GM12878 (cell line): ENCODE data around the gene CELSR2. TPM values are rescaled to one million over a fixed set of nuclear protein-coding genes. Genes with fewer than 3 reads are reported as not detected.

ENCODE experiments used
- ATF2 ChIP-seq: IDR thresholded peaks from 2 replicates; pipeline ENCODE4 v1.6.1; 2012; ENCODE audit warnings: low read length, inconsistent platforms
- EZH2 ChIP-seq: IDR thresholded peaks from 2 replicates; pipeline ENCODE4 v1.6.1; 2012; ENCODE audit warnings: low read depth, mild to moderate bottlenecking, control low read depth, inconsistent platforms, low read length, borderline replicate concordance; ENCODE audit not compliant: control insufficient read depth
- NR2C1 ChIP-seq: fragments of 450-650 bp; IDR thresholded peaks from 2 replicates; pipeline ENCODE4 v1.6.1; 2017; ENCODE audit warnings: antibody characterized with exemption, mild to moderate bottlenecking, moderate library complexity
- PBX3 ChIP-seq: IDR thresholded peaks from 2 replicates; pipeline ENCODE4 v1.6.1; 2011; ENCODE audit warnings: mild to moderate bottlenecking, low read depth, low read length, moderate library complexity; ENCODE audit not compliant: insufficient replicate concordance
- PKNOX1 ChIP-seq: fragments of 450-650 bp; IDR thresholded peaks from 2 replicates; pipeline ENCODE4 v1.6.1; 2016; ENCODE audit warnings: mild to moderate bottlenecking
- PRDM15 ChIP-seq: fragments of 450-650 bp; formaldehyde crosslinking; IDR thresholded peaks from 2 replicates; pipeline ENCODE4 v1.4.0; 2020; ENCODE audit warnings: mild to moderate bottlenecking, moderate library complexity
- SIX5 ChIP-seq: IDR thresholded peaks from 2 replicates; pipeline ENCODE4 v1.6.1; 2011; ENCODE audit warnings: mild to moderate bottlenecking, low read depth, low read length, moderate library complexity; ENCODE audit not compliant: severe bottlenecking
- SMARCA5 ChIP-seq: fragments of 450-650 bp; IDR thresholded peaks from 2 replicates; pipeline ENCODE4 v1.6.1; 2017; ENCODE audit warnings: mild to moderate bottlenecking
- YBX1 ChIP-seq: fragments of 450-650 bp; IDR thresholded peaks from 2 replicates; pipeline ENCODE4 v1.6.1; 2016; ENCODE audit warnings: antibody characterized with exemption
- ZNF24 ChIP-seq: fragments of 450-650 bp; IDR thresholded peaks from 2 replicates; pipeline ENCODE4 v1.6.1; 2017; ENCODE audit warnings: antibody characterized with exemption, mild to moderate bottlenecking
- polyA plus RNA-seq, 11 experiments: library from polyadenylated mRNA; depleted of rRNA in 4 of 11; unstranded in 6 of 11; stranded (reverse) in 5 of 11; fragments of >200 nt; fragmentation: Nextera tagmentation in 4 of 11; fragmentation: Illumina TruSeq in 1 of 11; extraction: Ambion mirVana in 4 of 11; extraction: Trizol in 1 of 11; gene quantifications; 1 replicate in 1 of 11; 2 replicates in 10 of 11; pipeline versions ENCODE4 v1.2.1 to v1.2.3, GENCODE V29; 2011 to 2016; ENCODE audit warnings: inconsistent platforms in 2 of 11, missing spikeins in 2 of 11, low read depth in 1 of 11
- total RNA-seq, 4 experiments: library from RNA; depleted of rRNA in 3 of 4; stranded (reverse); fragments of >200 nt in 3 of 4; fragmentation: Illumina TruSeq in 1 of 4; extraction: Trizol in 1 of 4; gene quantifications; 2 replicates each; pipeline versions ENCODE4 v1.2.1 to v1.2.3, GENCODE V29; 2013 to 2021

Gene CELSR2
- total and polyA plus RNA-seq, 10 of the 15 experiments (the other 5 are each of a cell fraction or from before 2014, with no cell fraction given): under 0.01 to 0.15 (median 0.04) TPM; not detected in 2

DNA sequence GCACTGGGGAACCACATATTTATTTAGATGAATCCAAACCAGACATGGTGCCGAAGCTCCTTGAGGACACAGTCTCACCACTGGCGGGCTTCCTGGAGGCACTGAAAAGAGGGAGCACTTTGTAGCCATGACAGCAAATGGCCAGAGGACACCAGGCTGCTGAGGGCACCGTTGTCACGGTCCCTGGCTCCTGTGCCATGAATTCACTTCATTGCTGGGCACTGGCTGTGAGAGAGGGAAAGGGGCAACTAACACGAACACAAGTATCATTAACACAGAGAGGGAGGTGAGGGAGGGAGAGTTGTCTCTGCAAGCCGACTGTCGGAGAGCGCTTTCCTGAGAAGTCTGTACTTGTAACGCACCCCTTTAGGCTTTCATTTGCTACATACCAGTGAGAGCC is 43.0 kb downstream of the CELSR2 start (continued):
- TF ChIP-seq PRDM15 (CRISPR knock-in tag) (no peak), ATF2 (no peak), PKNOX1 (no peak), PBX3 (no peak), SMARCA5 (no peak), EZH2 (no peak), SIX5 (no peak), ZNF24 (no peak), YBX1 (no peak), NR2C1 (no peak)
- TF ChIP-seq, all 136 proteins: peak for 0
